ENCODE data around the gene ZBP1.
A peak's percentile ranks its signal among the peaks of the same experiment; 100 is the strongest.

The ZBP1 gene

GRCh38 chr20:57617079-57617795, 3.0 kb downstream of the ZBP1 start:
- no peaks in the 10 kb centered on the region for H3K9me3 ChIP-seq (ENCODE audit: control insufficient read depth, insufficient read depth, low read length)
- peaks cover 48% of the 10 kb centered on the region for H3K4me1 ChIP-seq (ENCODE audit: control insufficient read depth, low read length)
- H3K27me3 ChIP-seq (ENCODE audit: control insufficient read depth, low read length) = peaks cover 77% of the 10 kb centered on the region
- TF ChIP-seq, protein P1, sequence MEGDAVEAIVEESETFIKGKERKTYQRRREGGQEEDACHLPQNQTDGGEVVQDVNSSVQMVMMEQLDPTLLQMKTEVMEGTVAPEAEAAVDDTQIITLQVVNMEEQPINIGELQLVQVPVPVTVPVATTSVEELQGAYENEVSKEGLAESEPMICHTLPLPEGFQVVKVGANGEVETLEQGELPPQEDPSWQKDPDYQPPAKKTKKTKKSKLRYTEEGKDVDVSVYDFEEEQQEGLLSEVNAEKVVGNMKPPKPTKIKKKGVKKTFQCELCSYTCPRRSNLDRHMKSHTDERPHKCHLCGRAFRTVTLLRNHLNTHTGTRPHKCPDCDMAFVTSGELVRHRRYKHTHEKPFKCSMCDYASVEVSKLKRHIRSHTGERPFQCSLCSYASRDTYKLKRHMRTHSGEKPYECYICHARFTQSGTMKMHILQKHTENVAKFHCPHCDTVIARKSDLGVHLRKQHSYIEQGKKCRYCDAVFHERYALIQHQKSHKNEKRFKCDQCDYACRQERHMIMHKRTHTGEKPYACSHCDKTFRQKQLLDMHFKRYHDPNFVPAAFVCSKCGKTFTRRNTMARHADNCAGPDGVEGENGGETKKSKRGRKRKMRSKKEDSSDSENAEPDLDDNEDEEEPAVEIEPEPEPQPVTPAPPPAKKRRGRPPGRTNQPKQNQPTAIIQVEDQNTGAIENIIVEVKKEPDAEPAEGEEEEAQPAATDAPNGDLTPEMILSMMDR (IDR thresholded peaks at IDR 0.05; ENCODE audit: low read depth, low read length, poor library complexity, severe bottlenecking) = peak; percentile 41
- TF ChIP-seq EZH2phosphoT487 (IDR thresholded peaks at IDR 0.05; ENCODE audit: borderline replicate concordance, low read length) = no peak
- no peak overlapping the region for H3K27ac ChIP-seq (ENCODE audit: low read depth, low read length)
- no peaks in the 10 kb centered on the region for H3K36me3 ChIP-seq (ENCODE audit: control insufficient read depth, low read length)
- H3K4me3 ChIP-seq (ENCODE audit: low read length) = no peak overlapping the region
- H4K20me1 ChIP-seq (ENCODE audit: control insufficient read depth, insufficient read depth, low read depth, low read length) = peaks cover 23% of the 10 kb centered on the region
- H3K79me2 ChIP-seq (ENCODE audit: control insufficient read depth, low read length) = no peaks in the 10 kb centered on the region
- no peak overlapping the region for H3K4me2 ChIP-seq (ENCODE audit: low read length)
- H3F3A ChIP-seq (ENCODE audit: control insufficient read depth, insufficient read depth) = peaks cover 22% of the 10 kb centered on the region
- no peaks in the 10 kb centered on the region for H3K9me2 ChIP-seq (replicated peaks; ENCODE audit: control insufficient read depth, low read length)

DNA sequence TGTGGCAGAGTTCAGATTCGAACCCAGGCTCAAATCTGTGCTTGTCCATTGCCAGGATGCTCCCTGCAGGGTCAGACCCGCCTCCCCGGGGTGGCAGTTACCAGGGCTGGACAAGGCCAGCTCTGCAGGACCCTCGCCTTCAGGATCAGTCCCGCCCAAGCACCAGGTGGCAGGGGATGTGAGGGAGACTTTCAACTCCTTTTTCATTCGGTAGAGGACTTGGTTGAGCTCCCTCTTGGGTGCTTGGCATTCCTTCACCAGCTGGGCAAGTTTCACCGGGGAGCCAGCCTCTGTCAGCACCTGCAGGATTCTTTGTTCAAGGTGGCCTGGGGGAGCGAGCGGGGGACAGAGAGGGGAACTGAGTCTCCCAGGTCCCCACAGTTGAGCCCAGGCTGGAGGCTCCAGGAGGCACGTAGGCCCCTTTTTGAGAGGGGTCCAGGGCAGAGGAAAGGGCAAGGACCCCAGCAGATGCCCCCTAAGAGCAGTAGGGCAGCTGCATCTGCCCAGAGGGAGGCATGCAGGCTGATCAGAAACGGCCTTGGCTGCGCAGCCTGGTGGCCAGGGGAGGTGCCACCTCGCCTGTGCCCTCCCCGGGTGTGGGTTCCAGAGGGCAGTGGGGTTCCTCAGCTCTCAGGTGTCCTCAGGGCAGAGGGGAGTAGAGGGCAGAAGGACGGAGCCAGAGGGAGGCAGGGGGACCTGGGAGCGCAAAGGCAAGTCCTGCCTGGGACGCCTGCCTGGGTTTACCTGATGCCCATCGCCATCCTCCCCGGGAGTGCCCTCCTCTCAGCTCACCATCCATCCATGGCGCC, 3.9 kb downstream of the ZBP1 start:
- H3K9me3 ChIP-seq (ENCODE audit: control insufficient read depth, insufficient read depth, low read length) = no peaks in the 10 kb centered on the region
- peaks cover 75% of the 10 kb centered on the region for H3K27me3 ChIP-seq (ENCODE audit: control insufficient read depth, low read length)
- peaks cover 40% of the 10 kb centered on the region for H3K4me1 ChIP-seq (ENCODE audit: control insufficient read depth, low read length)
- no peaks in the 10 kb centered on the region for H3K79me2 ChIP-seq (ENCODE audit: control insufficient read depth, low read length)
- H4K20me1 ChIP-seq (ENCODE audit: control insufficient read depth, insufficient read depth, low read depth, low read length) = peaks cover 17% of the 10 kb centered on the region
- H3K4me2 ChIP-seq (ENCODE audit: low read length) = no peak overlapping the region
- H3K27ac ChIP-seq (ENCODE audit: low read depth, low read length) = no peak overlapping the region
- TF ChIP-seq, protein P1 (IDR thresholded peaks at IDR 0.05; ENCODE audit: low read depth, low read length, poor library complexity, severe bottlenecking) = no peak
- TF ChIP-seq EZH2phosphoT487 (IDR thresholded peaks at IDR 0.05; ENCODE audit: borderline replicate concordance, low read length) = no peak
- H3K36me3 ChIP-seq (ENCODE audit: control insufficient read depth, low read length) = no peaks in the 10 kb centered on the region
- H3F3A ChIP-seq (ENCODE audit: control insufficient read depth, insufficient read depth) = peaks cover 22% of the 10 kb centered on the region
- H3K4me3 ChIP-seq (ENCODE audit: low read length) = no peak overlapping the region
- no peaks in the 10 kb centered on the region for H3K9me2 ChIP-seq (replicated peaks; ENCODE audit: control insufficient read depth, low read length)

- no peaks in the 10 kb centered on the region for H3K36me3 ChIP-seq (ENCODE audit: control insufficient read depth, low read length)
- peaks cover 31% of the 10 kb centered on the region for H3K4me1 ChIP-seq (ENCODE audit: control insufficient read depth, low read length)
- H3K79me2 ChIP-seq (ENCODE audit: control insufficient read depth, low read length) = no peaks in the 10 kb centered on the region
- no peak for TF ChIP-seq EZH2phosphoT487 (IDR thresholded peaks at IDR 0.05; ENCODE audit: borderline replicate concordance, low read length)
- TF ChIP-seq, protein P1 (IDR thresholded peaks at IDR 0.05; ENCODE audit: low read depth, low read length, poor library complexity, severe bottlenecking) = no peak
- peaks cover 14% of the 10 kb centered on the region for H4K20me1 ChIP-seq (ENCODE audit: control insufficient read depth, insufficient read depth, low read depth, low read length)
- no peak overlapping the region for H3K27ac ChIP-seq (ENCODE audit: low read depth, low read length)
- H3K9me2 ChIP-seq (replicated peaks; ENCODE audit: control insufficient read depth, low read length) = no peaks in the 10 kb centered on the region
- H3F3A ChIP-seq (ENCODE audit: control insufficient read depth, insufficient read depth) = peaks cover 18% of the 10 kb centered on the region
- H3K27me3 ChIP-seq (ENCODE audit: control insufficient read depth, low read length) = peaks cover 76% of the 10 kb centered on the region
- H3K4me2 ChIP-seq (ENCODE audit: low read length) = no peak overlapping the region
- no peaks in the 10 kb centered on the region for H3K9me3 ChIP-seq (ENCODE audit: control insufficient read depth, insufficient read depth, low read length)
- H3K4me3 ChIP-seq (ENCODE audit: low read length) = no peak overlapping the region
Observed at GRCh38 chr20:57615445-57615811, 4.8 kb downstream of the ZBP1 start.
